ENCODE results near the gene SLC12A3.

SLC12A3 gene

DNA sequence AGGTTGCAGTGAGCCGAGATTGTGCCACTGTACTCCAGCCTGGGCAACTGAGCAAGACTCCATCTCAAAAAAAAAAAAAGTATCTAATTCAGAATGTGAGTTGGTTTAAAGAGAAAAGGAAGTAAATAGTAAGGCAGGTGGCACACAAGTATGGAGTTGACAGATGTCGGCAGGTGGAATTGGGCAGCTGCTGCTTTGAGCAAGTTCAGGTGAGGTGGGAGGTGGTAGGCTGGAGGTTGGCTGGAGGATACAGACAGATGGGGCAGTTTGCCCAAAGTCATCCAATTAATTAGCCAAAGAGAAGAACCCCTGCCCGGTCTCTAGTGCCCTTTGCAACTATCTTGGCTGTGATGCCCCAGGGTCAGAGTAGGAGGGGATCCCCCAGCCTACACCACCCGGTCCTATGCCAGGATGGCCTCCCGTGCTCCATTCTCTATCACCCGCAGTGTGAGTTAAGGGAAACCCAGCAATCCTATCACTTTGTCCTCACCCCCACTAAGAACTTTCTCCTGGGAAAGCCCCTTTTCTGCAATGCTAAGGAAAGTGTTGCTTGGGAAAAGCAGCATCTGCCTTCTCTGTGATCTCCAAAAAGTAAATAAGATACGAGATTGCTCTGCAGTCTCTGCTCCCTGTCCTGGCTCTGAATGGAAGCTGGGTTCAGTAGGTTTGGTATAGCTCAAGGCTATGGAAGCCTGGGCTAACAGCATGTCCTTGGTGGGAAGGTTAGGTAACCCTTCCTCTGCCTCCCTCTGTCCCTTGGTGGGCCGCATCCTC, 32.2 kb downstream of the SLC12A3 start:
- no peaks in the 10 kb centered on the region for H3K27me3 ChIP-seq (ENCODE audit: control insufficient read depth, insufficient read depth, low read length)
- no peak overlapping the region for H2AFZ ChIP-seq
- no peaks in the 10 kb centered on the region for H3K4me1 ChIP-seq
- H3K79me2 ChIP-seq = no peaks in the 10 kb centered on the region
- H3K9me3 ChIP-seq (ENCODE audit: control insufficient read depth, low read length) = no peaks in the 10 kb centered on the region
- H3K4me2 ChIP-seq (ENCODE audit: low read length) = no peak overlapping the region
- H3K4me3 ChIP-seq (ENCODE audit: low read depth, low read length) = no peak overlapping the region
- TF ChIP-seq, protein P1, sequence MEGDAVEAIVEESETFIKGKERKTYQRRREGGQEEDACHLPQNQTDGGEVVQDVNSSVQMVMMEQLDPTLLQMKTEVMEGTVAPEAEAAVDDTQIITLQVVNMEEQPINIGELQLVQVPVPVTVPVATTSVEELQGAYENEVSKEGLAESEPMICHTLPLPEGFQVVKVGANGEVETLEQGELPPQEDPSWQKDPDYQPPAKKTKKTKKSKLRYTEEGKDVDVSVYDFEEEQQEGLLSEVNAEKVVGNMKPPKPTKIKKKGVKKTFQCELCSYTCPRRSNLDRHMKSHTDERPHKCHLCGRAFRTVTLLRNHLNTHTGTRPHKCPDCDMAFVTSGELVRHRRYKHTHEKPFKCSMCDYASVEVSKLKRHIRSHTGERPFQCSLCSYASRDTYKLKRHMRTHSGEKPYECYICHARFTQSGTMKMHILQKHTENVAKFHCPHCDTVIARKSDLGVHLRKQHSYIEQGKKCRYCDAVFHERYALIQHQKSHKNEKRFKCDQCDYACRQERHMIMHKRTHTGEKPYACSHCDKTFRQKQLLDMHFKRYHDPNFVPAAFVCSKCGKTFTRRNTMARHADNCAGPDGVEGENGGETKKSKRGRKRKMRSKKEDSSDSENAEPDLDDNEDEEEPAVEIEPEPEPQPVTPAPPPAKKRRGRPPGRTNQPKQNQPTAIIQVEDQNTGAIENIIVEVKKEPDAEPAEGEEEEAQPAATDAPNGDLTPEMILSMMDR (IDR thresholded peaks at IDR 0.05) = no peak
- no peak overlapping the region for H3K9ac ChIP-seq
- no peaks in the 10 kb centered on the region for H3K36me3 ChIP-seq (ENCODE audit: control insufficient read depth, insufficient read depth, low read length)
- H3K27ac ChIP-seq = no peak overlapping the region

- TF ChIP-seq, protein P1 (IDR thresholded peaks at IDR 0.05) = no peak
- H3K9ac ChIP-seq = no peak overlapping the region
- H3K27me3 ChIP-seq (ENCODE audit: control insufficient read depth, insufficient read depth, low read length) = no peaks in the 10 kb centered on the region
These were observed 33.8 kb downstream of the SLC12A3 start for GRCh38 chr16:56898847-56899246.

DNA sequence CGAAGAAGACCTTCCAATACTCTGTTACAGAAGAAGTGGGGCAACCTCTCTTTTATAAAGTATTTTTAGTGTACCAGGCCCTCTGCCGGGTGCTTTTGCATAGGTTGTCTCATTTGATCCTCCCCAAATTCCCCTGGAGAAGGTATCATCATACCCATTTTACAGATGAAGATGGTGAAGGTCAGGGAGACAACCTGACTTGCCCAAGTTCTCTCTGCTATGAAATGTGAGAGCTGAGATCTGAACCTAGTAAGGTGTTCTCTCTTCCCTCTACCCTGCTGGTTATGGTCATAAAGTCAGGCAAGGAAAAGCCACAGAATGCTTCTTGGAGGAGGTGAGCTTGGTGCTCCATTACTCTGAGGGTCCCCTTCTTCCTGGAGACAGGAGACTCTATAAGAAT, 38.9 kb downstream of the SLC12A3 start:
- Histone ChIP-seq H3K4me3 (ENCODE audit: low read depth, low read length) (no peak overlapping the region), H3K4me2 (ENCODE audit: low read length) (no peak overlapping the region), H3K27me3 (ENCODE audit: control insufficient read depth, insufficient read depth, low read length) (no peaks in the 10 kb centered on the region), H2AFZ (no peak overlapping the region), H3K4me1 (no peaks in the 10 kb centered on the region), H3K9me3 (ENCODE audit: control insufficient read depth, low read length) (no peaks in the 10 kb centered on the region), H3K79me2 (no peaks in the 10 kb centered on the region), H3K9ac (no peak overlapping the region), H3K36me3 (ENCODE audit: control insufficient read depth, insufficient read depth, low read length) (no peaks in the 10 kb centered on the region), H3K27ac (no peak overlapping the region)
- TF ChIP-seq, protein P1 (IDR thresholded peaks at IDR 0.05) = no peak

More at GRCh38 chr16:56898847-56899246, 33.8 kb downstream of the SLC12A3 start:
- Histone ChIP-seq H3K4me2 (ENCODE audit: low read length) (no peak overlapping the region), H3K4me3 (ENCODE audit: low read depth, low read length) (no peak overlapping the region), H2AFZ (no peak overlapping the region), H3K79me2 (no peaks in the 10 kb centered on the region), H3K36me3 (ENCODE audit: control insufficient read depth, insufficient read depth, low read length) (no peaks in the 10 kb centered on the region), H3K27ac (no peak overlapping the region), H3K4me1 (no peaks in the 10 kb centered on the region), H3K9me3 (ENCODE audit: control insufficient read depth, low read length) (no peaks in the 10 kb centered on the region)

GRCh38 chr16:56907401-56907800, 42.4 kb downstream of the SLC12A3 start:
- Histone ChIP-seq H3K79me2 (no peaks in the 10 kb centered on the region), H3K36me3 (ENCODE audit: control insufficient read depth, insufficient read depth, low read length) (no peaks in the 10 kb centered on the region), H3K27me3 (ENCODE audit: control insufficient read depth, insufficient read depth, low read length) (no peaks in the 10 kb centered on the region), H2AFZ (no peak overlapping the region), H3K9ac (no peak overlapping the region), H3K4me1 (peaks cover 2% of the 10 kb centered on the region), H3K4me2 (ENCODE audit: low read length) (no peak overlapping the region), H3K4me3 (ENCODE audit: low read depth, low read length) (no peak overlapping the region), H3K27ac (no peak overlapping the region), H3K9me3 (ENCODE audit: control insufficient read depth, low read length) (no peaks in the 10 kb centered on the region)
- TF ChIP-seq, protein P1 (IDR thresholded peaks at IDR 0.05) = no peak

- H3K4me2 ChIP-seq (ENCODE audit: low read length) = no peak overlapping the region
- no peak overlapping the region for H3K4me3 ChIP-seq (ENCODE audit: low read depth, low read length)
- H3K4me1 ChIP-seq = peaks cover 11% of the 10 kb centered on the region
- H3K79me2 ChIP-seq = no peaks in the 10 kb centered on the region
- H3K9me3 ChIP-seq (ENCODE audit: control insufficient read depth, low read length) = no peaks in the 10 kb centered on the region
- H3K27me3 ChIP-seq (ENCODE audit: control insufficient read depth, insufficient read depth, low read length) = no peaks in the 10 kb centered on the region
- TF ChIP-seq, protein P1 (IDR thresholded peaks at IDR 0.05) = no peak
- H2AFZ ChIP-seq = no peak overlapping the region
- H3K36me3 ChIP-seq (ENCODE audit: control insufficient read depth, insufficient read depth, low read length) = no peaks in the 10 kb centered on the region
- no peak overlapping the region for H3K9ac ChIP-seq
- no peak overlapping the region for H3K27ac ChIP-seq
These were observed 44.5 kb downstream of the SLC12A3 start for GRCh38 chr16:56909527-56909979.

Measured in parathyroid adenoma (tissue), 2 donors.